ENCODE results near the gene VPS72. TPM values are rescaled to one million over a fixed set of nuclear protein-coding genes. Genes with fewer than 3 reads are reported as not detected.

VPS72 gene
- total RNA-seq, 6 experiments from 2014 or later, result 10.0 to 19.2 (median 14.7) TPM

- Histone ChIP-seq H3K9me3 (no peaks in the 10 kb centered on the region), H3K27me3 (no peaks in the 10 kb centered on the region), H3K27ac (no peak overlapping the region), H3K4me1 (no peaks in the 10 kb centered on the region), H3K36me3 (peaks cover 0 to 3% (median 0%) of the 10 kb centered on the region in 4 donors), H3K4me3 (no peak overlapping the region)
- WGBS (ENCODE audit: insufficient coverage, low coverage, low lambda C conversion rate, missing lambda C conversion rate), result 88% methylated on average over 6 of the region's 6 CpGs
- intact Hi-C loops (cut with DNase I), result no loop called here
- TF ChIP-seq CTCF (IDR thresholded peaks at IDR 0.05) (no peak), POLR2A (IDR thresholded peaks at IDR 0.05) (no peak)
- ATAC-seq, result no peak
- no peak for DNase-seq
Observed at GRCh38 chr1:151128800-151129199, 61.2 kb downstream of the VPS72 start.

Other genes starting within 250 kb of the VPS72 start
- 100 to 1,000 TPM; 298 to 572 (median 459) TPM for gene CERS2, start 215.4 kb downstream of the VPS72 start, total RNA-seq
- 10 to 100 TPM in 5 of 6 experiments, 1 to 10 TPM in 1; 9.9 to 18.5 (median 15.1) TPM for gene ANXA9, start 207.9 kb downstream of the VPS72 start, total RNA-seq
- gene MINDY1, start 183.3 kb downstream of the VPS72 start, total RNA-seq, result 10 to 100 TPM; 10.1 to 19.7 (median 15.4) TPM
- 10 to 100 TPM in 4 of 6 experiments, 1 to 10 TPM in 2; 4.7 to 12.0 (median 10.1) TPM for gene PRUNE1, start 181.7 kb downstream of the VPS72 start, total RNA-seq
- under 1 TPM in 5 of 6 experiments, not detected in 1; 0.12 to 0.76 (median 0.42) TPM for gene BNIPL, start 153.6 kb downstream of the VPS72 start, total RNA-seq
- 1 to 10 TPM; 2.4 to 5.7 (median 3.8) TPM for gene C1orf56, start 142.4 kb downstream of the VPS72 start, total RNA-seq
- gene CDC42SE1, start 130.6 kb downstream of the VPS72 start, total RNA-seq, result 10 to 100 TPM; 15.9 to 37.5 (median 27.3) TPM
- gene MLLT11, start 129.8 kb downstream of the VPS72 start, total RNA-seq, result under 1 TPM; 0.24 to 0.56 (median 0.40) TPM
- gene GABPB2, start 119.4 kb downstream of the VPS72 start, total RNA-seq, result 1 to 10 TPM; 2.0 to 6.5 (median 5.0) TPM
- gene SEMA6C, start 43.6 kb downstream of the VPS72 start, total RNA-seq, result 1 to 10 TPM in 5 of 6 experiments, under 1 TPM in 1; 0.87 to 8.3 (median 4.1) TPM
- 1 to 10 TPM; 1.1 to 4.2 (median 2.2) TPM for gene TNFAIP8L2, start 33.5 kb downstream of the VPS72 start, total RNA-seq
- 1 to 10 TPM; 2.7 to 6.4 (median 4.5) TPM for gene LYSMD1, start 24.3 kb downstream of the VPS72 start, total RNA-seq
- gene SCNM1, start 24.1 kb downstream of the VPS72 start, total RNA-seq, result 10 to 100 TPM in 2 of 6 experiments, 1 to 10 TPM in 4; 7.5 to 13.2 (median 8.5) TPM
- gene TMOD4, start 14.2 kb downstream of the VPS72 start, total RNA-seq, result not detected
- 10 to 100 TPM; 13.9 to 22.1 (median 17.2) TPM for gene PIP5K1A, start 8.4 kb upstream of the VPS72 start, total RNA-seq
- gene PSMD4, start 64.5 kb upstream of the VPS72 start, total RNA-seq, result 10 to 100 TPM; 72.2 to 95.6 (median 79.1) TPM
- 10 to 100 TPM in 3 of 6 experiments, 1 to 10 TPM in 3; 7.6 to 14.2 (median 10.1) TPM for gene ZNF687, start 92.1 kb upstream of the VPS72 start, total RNA-seq
- gene PI4KB, start 137.2 kb upstream of the VPS72 start, total RNA-seq, result 10 to 100 TPM; 20.0 to 24.7 (median 22.7) TPM
- 10 to 100 TPM in 5 of 6 experiments, 1 to 10 TPM in 1; 9.8 to 23.0 (median 16.8) TPM for gene RFX5, start 157.1 kb upstream of the VPS72 start, total RNA-seq
- gene SELENBP1, start 182.5 kb upstream of the VPS72 start, total RNA-seq, result 100 to 1,000 TPM in 4 of 6 experiments, 10 to 100 TPM in 2; 83.4 to 423 (median 208) TPM
- gene PSMB4, start 209.4 kb upstream of the VPS72 start, total RNA-seq, result 100 to 1,000 TPM; 125 to 174 (median 151) TPM